NOMO-1 (cell line): ENCODE results near the gene PABPC1L.

Source experiments
- DNase-seq, 2 experiments: peaks; one replicate each; lab custom pipeline; 2025; ENCODE audit not compliant: unreplicated experiment in 2 of 2; lab: John Stamatoyannopoulos, UW

The PABPC1L gene

GRCh38 chr20:44900231-44900854 lies 9.5 kb upstream of the PABPC1L start:
- no peak for DNase-seq

- no peak for DNase-seq
Measured at GRCh38 chr20:44901974-44902373, 7.9 kb upstream of the PABPC1L start.

- DNase-seq, result no peak
Measured at GRCh38 chr20:44904377-44904776, 5.5 kb upstream of the PABPC1L start.

- no peak for DNase-seq
Measured at GRCh38 chr20:44908987-44909871, 631 bp upstream of the PABPC1L start.

DNA sequence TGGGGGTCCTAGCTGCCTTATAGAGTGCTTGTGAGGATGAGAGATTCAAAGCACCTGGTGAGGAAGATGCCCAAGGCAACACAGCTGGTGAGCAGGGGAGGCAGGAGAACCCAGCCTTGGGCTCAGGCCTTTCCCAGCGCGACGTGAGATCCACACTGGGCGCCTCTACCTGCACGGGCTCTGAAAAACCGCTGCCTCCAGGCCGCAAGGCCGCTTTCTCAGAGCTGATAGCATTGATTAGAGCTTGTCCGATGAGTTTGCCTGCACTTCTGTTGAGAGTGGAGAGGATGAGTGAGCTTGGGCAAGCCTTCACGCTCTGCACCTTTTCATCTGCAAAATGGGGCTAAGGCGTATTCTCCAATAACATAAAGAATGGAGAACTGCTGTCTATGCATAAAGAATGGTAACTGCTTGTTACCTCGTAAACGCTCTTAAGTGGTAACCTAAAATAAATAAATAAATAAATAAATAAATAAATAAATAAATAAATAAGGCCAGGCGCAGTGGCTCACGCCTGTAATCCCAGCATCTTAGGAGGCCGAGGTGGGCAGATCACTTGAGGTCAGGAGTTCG lies 916 bp downstream of the PABPC1L start:
- no peak for DNase-seq

- peak; percentile 38 to 54 for DNase-seq
Measured at GRCh38 chr20:44911264-44911921, 1.5 kb downstream of the PABPC1L start.

- no peak for DNase-seq
Measured at GRCh38 chr20:44912189-44912588, 2.3 kb downstream of the PABPC1L start.

DNA sequence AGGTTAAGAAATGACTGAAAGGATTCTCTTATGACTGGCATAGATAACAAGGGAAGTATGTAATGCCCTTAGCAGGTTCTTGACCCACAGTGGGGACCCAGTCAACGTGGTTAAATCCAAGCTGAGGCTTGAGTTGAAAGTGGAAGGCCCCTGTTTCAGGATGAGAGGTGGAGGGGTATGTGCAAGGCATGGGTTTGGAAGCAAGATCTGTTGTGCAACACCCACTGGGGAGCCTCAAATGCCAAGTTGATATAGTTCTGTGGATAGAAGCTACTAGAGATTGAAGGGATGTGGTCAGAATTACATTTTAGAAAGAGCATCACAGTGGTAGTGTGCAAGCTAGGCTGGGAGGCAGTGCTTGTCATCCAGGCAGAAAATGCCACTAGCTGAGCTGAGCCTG lies 5.1 kb downstream of the PABPC1L start:
- no peak for DNase-seq

GRCh38 chr20:44916586-44916985 lies 6.7 kb downstream of the PABPC1L start:
- DNase-seq, result no peak

DNA sequence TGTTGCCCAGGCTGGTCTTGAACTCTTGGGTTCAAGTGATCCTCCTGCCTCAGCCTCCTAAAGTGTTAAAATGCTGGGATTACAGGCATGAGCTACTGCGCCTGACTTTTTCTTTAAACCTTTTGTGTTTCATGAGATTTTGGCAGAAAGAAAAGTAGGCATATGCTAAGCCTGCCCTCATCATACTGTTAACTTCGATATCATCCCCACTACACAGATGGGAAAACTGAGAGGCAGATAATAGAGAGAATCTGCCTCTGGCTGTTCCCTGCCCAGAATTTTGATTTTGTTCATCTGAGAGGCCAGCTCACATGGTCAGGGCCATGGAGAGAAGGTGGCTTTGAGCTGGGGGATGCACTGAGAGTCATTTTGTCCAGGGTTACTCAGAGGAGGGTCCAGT lies 7.5 kb downstream of the PABPC1L start:
- DNase-seq, result no peak

- no peak for DNase-seq
Measured at GRCh38 chr20:44918342-44918741, 8.5 kb downstream of the PABPC1L start.

GRCh38 chr20:44918761-44919160 lies 8.9 kb downstream of the PABPC1L start:
- no peak for DNase-seq

DNA sequence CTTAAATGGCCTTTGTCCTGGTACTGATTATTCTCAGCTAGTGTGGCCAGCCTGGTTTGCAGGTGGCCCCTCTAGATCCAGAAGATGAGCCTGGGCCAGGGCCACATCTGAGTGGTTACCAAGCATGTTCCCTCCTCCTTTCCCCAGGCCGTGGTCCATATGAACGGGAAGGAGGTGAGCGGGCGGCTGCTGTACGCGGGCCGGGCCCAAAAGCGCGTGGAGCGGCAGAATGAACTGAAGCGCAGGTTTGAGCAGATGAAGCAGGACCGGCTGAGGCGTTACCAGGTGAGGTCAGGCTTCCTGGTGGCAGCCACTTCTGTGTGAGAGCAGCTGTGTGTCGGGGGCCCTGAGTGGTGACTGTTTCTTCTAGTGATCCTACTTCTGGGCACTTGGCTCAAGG lies 11.6 kb downstream of the PABPC1L start:
- DNase-seq, result no peak

- no peak for DNase-seq
Measured at GRCh38 chr20:44924541-44924940, 14.7 kb downstream of the PABPC1L start.

GRCh38 chr20:44928595-44928994 lies 18.7 kb downstream of the PABPC1L start:
- DNase-seq, result no peak

DNA sequence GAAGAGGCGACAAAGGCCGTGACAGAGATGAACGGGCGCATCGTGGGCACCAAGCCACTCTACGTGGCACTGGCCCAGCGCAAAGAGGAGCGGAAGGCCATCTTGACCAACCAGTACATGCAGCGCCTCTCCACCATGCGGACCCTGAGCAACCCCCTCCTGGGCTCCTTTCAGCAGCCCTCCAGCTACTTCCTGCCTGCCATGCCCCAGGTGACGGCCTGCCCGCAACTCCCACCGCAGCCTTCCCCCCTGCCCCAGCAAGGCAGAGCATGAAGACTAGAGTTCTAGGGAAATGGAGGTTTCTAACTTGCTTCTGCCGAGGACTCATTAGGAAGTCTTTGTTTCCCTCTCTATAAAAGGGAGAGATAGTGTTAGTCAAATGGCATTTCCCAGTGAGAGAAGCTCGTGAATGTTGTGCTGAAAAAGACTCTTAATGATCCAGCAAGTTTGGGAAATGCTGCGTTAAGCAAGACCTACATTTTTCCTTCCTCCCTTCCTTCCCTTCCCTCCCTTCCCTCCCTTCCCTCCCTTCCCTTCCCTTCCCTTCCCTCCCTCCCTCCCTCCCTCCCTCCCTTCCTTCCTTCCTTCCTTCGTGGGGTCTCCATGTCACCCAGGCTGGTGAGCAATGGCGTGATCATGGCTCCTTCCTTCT lies 20.8 kb downstream of the PABPC1L start:
- DNase-seq, result no peak

DNA sequence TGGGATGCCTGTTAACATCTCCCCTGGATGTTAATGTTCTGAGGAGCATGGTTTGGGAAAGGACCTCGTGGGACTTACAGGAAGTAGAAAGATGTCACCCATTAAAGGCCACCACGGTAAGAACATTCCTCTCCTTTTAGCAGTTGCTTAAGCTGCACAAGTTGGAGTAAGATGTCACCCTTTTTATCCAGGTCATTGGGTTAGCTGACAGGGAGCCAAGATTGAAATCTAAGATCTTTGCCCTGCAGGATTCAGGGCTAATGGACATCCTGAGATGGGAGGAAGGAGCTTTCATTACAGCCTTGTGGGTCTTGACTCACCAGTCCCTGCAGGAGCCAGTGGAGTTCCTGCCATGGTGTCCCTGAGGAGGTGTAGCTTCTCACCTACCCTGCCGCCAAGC lies 22.1 kb downstream of the PABPC1L start:
- no peak for DNase-seq

GRCh38 chr20:44932916-44933315 lies 23.1 kb downstream of the PABPC1L start:
- no peak for DNase-seq

- DNase-seq, result no peak
Measured at GRCh38 chr20:44936510-44936909, 26.6 kb downstream of the PABPC1L start.

- DNase-seq, result no peak
Measured at GRCh38 chr20:44938637-44939036, 28.8 kb downstream of the PABPC1L start.

DNA sequence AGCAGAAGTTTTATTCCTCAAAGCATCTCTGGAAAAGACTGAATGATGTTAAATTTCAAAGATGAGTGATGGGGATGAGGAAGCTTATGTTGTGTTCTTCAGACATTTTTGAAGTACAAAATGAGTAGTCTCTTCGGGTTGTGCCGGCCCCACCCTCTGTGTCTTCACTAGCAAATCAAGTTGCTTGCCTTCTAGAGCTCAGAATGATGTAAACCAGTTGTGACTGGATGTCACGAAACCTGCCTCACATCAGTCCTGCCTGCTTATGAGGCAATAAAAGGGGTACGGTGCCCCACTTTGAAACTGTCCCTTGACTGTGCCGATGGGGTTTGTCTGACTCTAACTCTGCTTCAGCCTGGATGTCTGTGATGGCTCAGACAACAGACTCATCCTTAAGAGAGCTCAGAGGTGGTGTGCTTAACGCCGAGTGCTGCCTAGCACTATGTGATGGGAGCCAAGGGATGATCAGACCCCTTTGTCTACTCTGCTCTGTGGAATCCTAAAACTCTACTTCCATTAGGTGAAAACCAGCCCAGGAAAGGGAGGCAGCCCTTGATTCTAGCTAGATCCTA lies 31.3 kb downstream of the PABPC1L start:
- no peak for DNase-seq
